ENCODE results near the gene KIF5C. TPM values are rescaled to one million over a fixed set of nuclear protein-coding genes. Genes with fewer than 3 reads are reported as not detected.

KIF5C gene
- total RNA-seq, 2 experiments from 2014 or later = 10.2 to 11.1 TPM

DNA sequence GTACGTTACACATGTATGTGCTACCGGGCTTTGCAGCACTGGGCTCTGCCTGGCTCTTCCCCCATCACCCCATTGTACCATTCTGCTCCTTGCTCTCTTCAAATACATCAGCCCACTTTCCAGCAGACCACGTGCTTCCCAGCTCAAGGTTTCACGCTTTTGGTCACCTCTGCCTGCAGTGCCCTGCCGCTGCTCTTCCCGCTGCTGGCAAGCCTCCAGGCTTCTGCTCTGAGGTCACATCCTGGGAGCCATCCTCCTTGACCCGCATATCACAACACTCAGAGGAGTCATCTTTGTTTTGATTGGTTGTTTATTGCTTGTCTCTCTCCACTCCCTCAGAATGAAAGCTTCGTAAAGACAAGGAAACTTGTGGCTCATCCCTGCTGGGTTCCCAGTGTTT lies 34.1 kb downstream of the KIF5C start:
- Mint-ChIP-seq H3K36me3 (ENCODE audit: low read depth) (no peaks in the 10 kb centered on the region), H3K4me3 (no peak overlapping the region), H3K9me3 (no peaks in the 10 kb centered on the region), H3K27ac (no peak overlapping the region), H3K4me1 (ENCODE audit: low read depth) (no peaks in the 10 kb centered on the region), H3K27me3 (peaks cover 2% of the 10 kb centered on the region)
- CTCF ChIA-PET = interaction anchor here (0.9 to 1.1 kb wide), 2 partner anchors 11 to 13 kb away, joined by 3 read pairs; no protein-coding TSS in a partner anchor
- ATAC-seq (no peak), DNase-seq (no peak)
- TF ChIP-seq, protein P1, sequence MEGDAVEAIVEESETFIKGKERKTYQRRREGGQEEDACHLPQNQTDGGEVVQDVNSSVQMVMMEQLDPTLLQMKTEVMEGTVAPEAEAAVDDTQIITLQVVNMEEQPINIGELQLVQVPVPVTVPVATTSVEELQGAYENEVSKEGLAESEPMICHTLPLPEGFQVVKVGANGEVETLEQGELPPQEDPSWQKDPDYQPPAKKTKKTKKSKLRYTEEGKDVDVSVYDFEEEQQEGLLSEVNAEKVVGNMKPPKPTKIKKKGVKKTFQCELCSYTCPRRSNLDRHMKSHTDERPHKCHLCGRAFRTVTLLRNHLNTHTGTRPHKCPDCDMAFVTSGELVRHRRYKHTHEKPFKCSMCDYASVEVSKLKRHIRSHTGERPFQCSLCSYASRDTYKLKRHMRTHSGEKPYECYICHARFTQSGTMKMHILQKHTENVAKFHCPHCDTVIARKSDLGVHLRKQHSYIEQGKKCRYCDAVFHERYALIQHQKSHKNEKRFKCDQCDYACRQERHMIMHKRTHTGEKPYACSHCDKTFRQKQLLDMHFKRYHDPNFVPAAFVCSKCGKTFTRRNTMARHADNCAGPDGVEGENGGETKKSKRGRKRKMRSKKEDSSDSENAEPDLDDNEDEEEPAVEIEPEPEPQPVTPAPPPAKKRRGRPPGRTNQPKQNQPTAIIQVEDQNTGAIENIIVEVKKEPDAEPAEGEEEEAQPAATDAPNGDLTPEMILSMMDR (IDR thresholded peaks at IDR 0.05) = no peak
- POLR2A ChIA-PET = no interaction called here
- intact Hi-C loops (cut with micrococcal nuclease) = no loop called here

DNA sequence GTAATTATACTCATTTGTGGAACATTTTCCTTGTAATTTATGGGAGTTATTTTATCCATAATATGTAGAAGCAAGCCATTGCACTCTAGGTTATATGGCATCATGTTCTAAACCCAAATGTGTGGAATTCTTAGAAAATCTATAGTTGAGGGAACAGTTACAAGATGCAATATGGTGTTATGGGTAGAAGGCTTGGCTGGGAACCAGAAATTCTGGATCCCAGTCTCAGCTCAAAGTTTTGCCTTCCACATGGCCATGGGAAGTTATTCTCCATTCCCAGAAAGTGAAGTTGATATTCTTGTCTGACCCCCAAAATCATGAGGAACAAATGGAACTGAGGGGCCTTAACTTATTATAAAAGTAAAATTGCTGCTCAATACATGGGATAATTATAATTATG lies 38.0 kb downstream of the KIF5C start:
- ATAC-seq (no peak), DNase-seq (no peak)
- H3K36me3 Mint-ChIP-seq (ENCODE audit: low read depth) = no peaks in the 10 kb centered on the region
- no peak overlapping the region for H3K4me3 Mint-ChIP-seq
- no peaks in the 10 kb centered on the region for H3K9me3 Mint-ChIP-seq
- CTCF ChIA-PET = no interaction called here
- H3K27me3 Mint-ChIP-seq = no peaks in the 10 kb centered on the region
- H3K4me1 Mint-ChIP-seq (ENCODE audit: low read depth) = peaks cover 9% of the 10 kb centered on the region
- intact Hi-C loops (cut with micrococcal nuclease) = no loop called here
- no peak overlapping the region for H3K27ac Mint-ChIP-seq
- POLR2A ChIA-PET = interaction anchor here (0.6 kb wide), 1 partner anchor 260 kb away, joined by 3 read pairs; no protein-coding TSS in a partner anchor
- TF ChIP-seq, protein P1 (IDR thresholded peaks at IDR 0.05) = no peak

DNA sequence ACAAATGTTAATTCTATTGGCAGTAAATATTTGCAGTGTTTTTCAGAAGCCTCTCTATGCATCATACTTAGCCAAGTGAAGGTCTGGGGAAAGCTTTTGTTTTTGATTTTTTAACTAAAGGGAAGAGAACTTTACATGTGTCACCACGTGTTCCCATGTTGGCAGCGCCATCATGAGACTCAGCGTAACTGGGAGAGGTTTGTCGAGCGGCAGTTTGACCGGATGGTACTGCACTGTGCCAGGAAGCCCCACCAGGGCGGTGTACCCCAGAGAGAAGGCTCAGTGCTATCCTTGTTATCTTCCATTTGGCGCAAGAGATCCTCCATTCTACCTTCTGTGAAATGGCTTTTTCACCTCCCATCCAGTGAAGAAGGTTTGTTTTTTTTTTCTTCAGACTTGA lies 38.5 kb downstream of the KIF5C start:
- Mint-ChIP-seq H3K4me3 (no peak overlapping the region), H3K4me1 (ENCODE audit: low read depth) (peaks cover 9% of the 10 kb centered on the region), H3K27me3 (no peaks in the 10 kb centered on the region), H3K27ac (no peak overlapping the region), H3K36me3 (ENCODE audit: low read depth) (no peaks in the 10 kb centered on the region), H3K9me3 (peaks cover 2% of the 10 kb centered on the region)
- intact Hi-C loops (cut with micrococcal nuclease) = no loop called here
- no peak for DNase-seq
- no peak for ATAC-seq
- POLR2A ChIA-PET = interaction anchor here (0.6 kb wide), 1 partner anchor 260 kb away, joined by 3 read pairs; no protein-coding TSS in a partner anchor
- CTCF ChIA-PET = no interaction called here
- TF ChIP-seq, protein P1 (IDR thresholded peaks at IDR 0.05) = no peak

DNA sequence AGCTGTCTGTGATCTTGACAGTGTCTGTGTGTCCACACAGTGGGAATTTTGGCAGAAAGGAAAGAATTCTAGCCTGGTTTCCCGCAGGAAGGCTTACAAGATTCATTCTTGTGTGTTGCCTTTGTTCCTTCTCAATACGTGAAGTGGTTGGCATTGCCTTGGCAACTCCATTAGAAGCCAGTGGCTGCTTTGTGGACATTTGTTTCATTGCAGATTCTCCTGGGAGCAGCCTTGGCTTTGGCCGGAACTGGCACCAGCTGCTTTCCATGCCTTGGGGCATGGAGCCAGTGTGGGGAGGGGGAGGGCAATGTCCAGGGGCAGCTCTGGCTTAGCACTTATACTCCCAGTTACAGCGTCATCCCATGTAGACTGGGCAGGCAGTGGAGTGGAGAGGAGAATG lies 39.4 kb downstream of the KIF5C start:
- intact Hi-C loops (cut with micrococcal nuclease) = no loop called here
- POLR2A ChIA-PET = no interaction called here

DNA sequence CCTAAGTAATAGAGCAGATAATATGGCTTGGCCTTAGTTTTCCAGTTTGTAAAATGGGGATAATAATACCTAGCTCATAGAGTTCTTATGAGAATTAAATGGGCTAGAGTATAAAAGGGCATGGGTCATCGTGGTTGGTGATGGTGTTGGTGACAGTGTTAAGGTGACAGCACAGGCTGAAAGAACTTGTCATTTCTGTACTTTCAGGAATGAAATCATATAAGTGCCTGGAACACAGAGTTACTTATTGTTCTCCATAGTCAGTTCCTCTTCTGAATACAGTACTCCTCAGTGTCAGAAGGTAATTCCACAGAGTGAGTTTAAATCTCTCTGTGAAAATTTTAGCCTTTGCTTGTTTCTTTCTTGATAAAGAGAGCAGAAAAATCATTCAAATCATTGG lies 42.4 kb downstream of the KIF5C start:
- Mint-ChIP-seq H3K27me3 (no peaks in the 10 kb centered on the region), H3K4me3 (no peak overlapping the region), H3K27ac (no peak overlapping the region), H3K36me3 (ENCODE audit: low read depth) (no peaks in the 10 kb centered on the region), H3K4me1 (ENCODE audit: low read depth) (peaks cover 9% of the 10 kb centered on the region), H3K9me3 (peaks cover 8% of the 10 kb centered on the region)
- ChIA-PET CTCF (interaction anchor here (1.2 kb wide), 1 partner anchor 11 kb away, joined by 3 read pairs; no protein-coding TSS in a partner anchor), POLR2A (no interaction called here)
- TF ChIP-seq, protein P1 (IDR thresholded peaks at IDR 0.05) = no peak
- ATAC-seq = peak; percentile 72
- peak; percentile 52 for DNase-seq
- intact Hi-C loops (cut with micrococcal nuclease) = no loop called here

More for the DNA sequence above, 39.4 kb downstream of the KIF5C start:
- TF ChIP-seq, protein P1 (IDR thresholded peaks at IDR 0.05) = no peak
- H3K27me3 Mint-ChIP-seq = no peaks in the 10 kb centered on the region
- H3K36me3 Mint-ChIP-seq (ENCODE audit: low read depth) = no peaks in the 10 kb centered on the region
- CTCF ChIA-PET = interaction anchor here (1.4 kb wide), 1 partner anchor 10 kb away, joined by 3 read pairs; no protein-coding TSS in a partner anchor
- H3K27ac Mint-ChIP-seq = no peak overlapping the region
- DNase-seq = no peak
- ATAC-seq = no peak
- peaks cover 8% of the 10 kb centered on the region for H3K9me3 Mint-ChIP-seq
- peaks cover 9% of the 10 kb centered on the region for H3K4me1 Mint-ChIP-seq (ENCODE audit: low read depth)
- no peak overlapping the region for H3K4me3 Mint-ChIP-seq

Measured in activated CD8-positive, alpha-beta T cell treated with anti-CD3 and anti-CD28 coated beads for 36 hours (primary cell).